Keratinocyte (primary cell): ENCODE data around the gene NLRC5. TPM values are rescaled to one million over a fixed set of nuclear protein-coding genes. Genes with fewer than 3 reads are reported as not detected.

Source experiments
- DNase-seq: peaks from one replicate; pipeline ENCODE4 v3.0.0-alpha.2; 2011; ENCODE audit warnings: low read depth, missing footprints, low spot score
- FAIRE-seq: peaks from 2 replicates; lab custom pipeline; 2011; peaks lifted over from hg19 to GRCh38; lab: Jason Lieb, UNC
- H2AFZ ChIP-seq: 2 replicates; pipeline ENCODE4 v1.6.0; 2012; ENCODE audit warnings: low read length, control low read depth, inconsistent platforms; ENCODE audit not compliant: control insufficient read depth
- H3K27ac ChIP-seq: 2 replicates; pipeline ENCODE4 v1.5.1; 2011; ENCODE audit warnings: low read length; ENCODE audit not compliant: control insufficient read depth, insufficient read depth
- H3K27me3 ChIP-seq: 3 replicates; pipeline ENCODE4 v1.6.0; 2011; ENCODE audit warnings: low read length; ENCODE audit not compliant: control insufficient read depth, insufficient read depth; ENCODE audit errors: extremely low read depth
- H3K36me3 ChIP-seq, 2 experiments: 2 replicates in 1 of 2; 3 replicates in 1 of 2; pipeline ENCODE4 v1.5.1; 2011; ENCODE audit warnings: low read length in 2 of 2, mild to moderate bottlenecking in 1 of 2; ENCODE audit not compliant: control insufficient read depth in 2 of 2, insufficient read depth in 2 of 2; ENCODE audit errors: extremely low read depth in 1 of 2
- H3K4me1 ChIP-seq: 3 replicates; pipeline ENCODE4 v1.5.1; 2011; ENCODE audit warnings: low read length; ENCODE audit not compliant: control insufficient read depth, insufficient read depth; ENCODE audit errors: extremely low read depth
- H3K4me2 ChIP-seq: 3 replicates; pipeline ENCODE4 v1.6.0; 2011; ENCODE audit warnings: low read depth, low read length; ENCODE audit not compliant: control insufficient read depth, insufficient read depth; ENCODE audit errors: extremely low read depth
- H3K4me3 ChIP-seq, 3 experiments: fragments of 200-600 bp in 1 of 3; sonication (generic) in 1 of 3; 2 replicates in 2 of 3; 3 replicates in 1 of 3; pipeline ENCODE4 v1.5.1; 2011 to 2016; ENCODE audit warnings: low read length in 3 of 3, mild to moderate bottlenecking in 3 of 3, control low read depth in 2 of 3, inconsistent platforms in 1 of 3, low read depth in 1 of 3, mixed read lengths in 1 of 3, mixed run types in 1 of 3, moderate library complexity in 1 of 3; ENCODE audit not compliant: control insufficient read depth in 2 of 3, insufficient read depth in 2 of 3; ENCODE audit errors: extremely low read depth in 1 of 3
- H3K79me2 ChIP-seq: 2 replicates; pipeline ENCODE4 v1.6.0; 2012; ENCODE audit warnings: low read length; ENCODE audit not compliant: control insufficient read depth, insufficient read depth
- H3K9ac ChIP-seq: 3 replicates; pipeline ENCODE4 v1.6.0; 2011; ENCODE audit warnings: low read length; ENCODE audit not compliant: control insufficient read depth, insufficient read depth; ENCODE audit errors: extremely low read depth
- H3K9me1 ChIP-seq: 3 replicates; pipeline ENCODE4 v1.6.0; 2011; ENCODE audit warnings: low read length; ENCODE audit not compliant: control insufficient read depth, insufficient read depth; ENCODE audit errors: extremely low read depth
- H3K9me3 ChIP-seq: 2 replicates; pipeline ENCODE4 v1.5.1; 2012; ENCODE audit warnings: low read depth, low read length; ENCODE audit not compliant: control insufficient read depth
- H4K20me1 ChIP-seq: 3 replicates; pipeline ENCODE4 v1.6.0; 2011; ENCODE audit warnings: low read length; ENCODE audit not compliant: control insufficient read depth, insufficient read depth; ENCODE audit errors: extremely low read depth
- CTCF ChIP-seq, 3 experiments: IDR thresholded peaks in 1 of 3; conservative IDR thresholded peaks in 1 of 3; optimal IDR thresholded peaks in 1 of 3; 2 replicates in 2 of 3; 3 replicates in 1 of 3; pipeline versions ENCODE3 to v1.5.1; 2011; ENCODE audit warnings: low read length in 3 of 3, mild to moderate bottlenecking in 3 of 3, moderate library complexity in 2 of 3, control low read depth in 1 of 3, inconsistent platforms in 1 of 3; ENCODE audit not compliant: insufficient read depth in 2 of 3; ENCODE audit errors: extremely low read depth in 1 of 3
- EZH2 ChIP-seq: IDR thresholded peaks from one replicate; pipeline ENCODE4 v1.6.1; 2012; ENCODE audit warnings: inconsistent platforms, mild to moderate bottlenecking, low read length, moderate library complexity
- dilution Hi-C: fragments of 300-500 bp; cut with MboI; formaldehyde crosslinking; loops from one replicate; pipeline ENCODE4 v1.7.0; 2020; ENCODE audit warnings: low sequenced_read_pairs; ENCODE audit not compliant: extremely low pct_ligation_motif_present
- polyA plus RNA-seq, 5 experiments: library from polyadenylated mRNA; depleted of rRNA in 3 of 5; stranded (reverse) in 3 of 5; stranded (forward) in 1 of 5; unstranded in 1 of 5; fragments of >200 nt; gene quantifications; 1 replicate in 1 of 5; 2 replicates in 3 of 5; 3 replicates in 1 of 5; pipeline versions ENCODE4 v1.2.1 to v1.2.3, GENCODE V29; 2011 to 2012; ENCODE audit warnings: missing spikeins in 2 of 5, low read depth in 1 of 5, low replicate concordance in 1 of 5

NLRC5 gene
- polyA plus RNA-seq, 1 donor (not counting 4 experiments of a cell fraction or from before 2014, with no cell fraction given): 7.8 TPM

GRCh38 chr16:56997931-56998330, 8.6 kb downstream of the NLRC5 start:
- H4K20me1 ChIP-seq: no peaks in the 10 kb centered on the region
- no peak overlapping the region for H2AFZ ChIP-seq

DNA sequence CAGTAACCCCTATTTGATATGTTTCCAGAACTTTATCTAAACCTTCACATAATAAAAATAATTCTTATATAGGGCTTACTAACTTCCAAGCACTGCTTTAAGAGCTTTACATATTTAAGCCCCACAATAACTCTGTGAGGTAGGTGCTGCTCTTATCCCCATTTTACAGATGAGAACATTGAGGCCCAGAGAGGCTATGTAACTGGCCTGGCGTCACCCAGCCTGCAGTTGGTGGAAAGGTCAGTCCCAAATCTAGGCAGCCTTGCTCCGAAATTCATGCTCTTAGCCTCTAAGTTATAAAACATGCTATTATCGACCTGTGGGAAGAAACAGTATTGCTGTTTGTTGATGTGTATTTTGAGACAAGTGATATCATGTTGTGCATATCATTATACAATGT, 9.0 kb downstream of the NLRC5 start:
- Histone ChIP-seq H3K9me3 (no peaks in the 10 kb centered on the region), H3K9ac (no peak overlapping the region), H3K9me1 (peaks cover 3% of the 10 kb centered on the region), H3K36me3 (no peaks in the 10 kb centered on the region), H3K4me2 (no peak overlapping the region), H3K27ac (no peak overlapping the region), H2AFZ (no peak overlapping the region), H3K4me3 (no peak overlapping the region), H3K4me1 (peaks cover 23% of the 10 kb centered on the region), H3K79me2 (no peaks in the 10 kb centered on the region), H4K20me1 (no peaks in the 10 kb centered on the region), H3K27me3 (no peaks in the 10 kb centered on the region)
- DNase-seq (no peak), FAIRE-seq (no peak)
- dilution Hi-C loops: no loop called here
- no peak for TF ChIP-seq CTCF (optimal IDR thresholded peaks at IDR 0.05 in 1 of 3, IDR thresholded peaks at IDR 0.05 in 1 of 3, conservative IDR thresholded peaks at IDR 0.05 in 1 of 3; ENCODE audit: extremely low read depth in 1 of 3, insufficient read depth in 2 of 3, low read length in 3 of 3)
- TF ChIP-seq EZH2: no peak

More at GRCh38 chr16:56997931-56998330, 8.6 kb downstream of the NLRC5 start:
- Histone ChIP-seq H3K79me2 (no peaks in the 10 kb centered on the region), H3K36me3 (no peaks in the 10 kb centered on the region), H3K9me3 (no peaks in the 10 kb centered on the region), H3K4me1 (peaks cover 23% of the 10 kb centered on the region), H3K4me3 (no peak overlapping the region), H3K9me1 (peaks cover 3% of the 10 kb centered on the region), H3K27ac (no peak overlapping the region), H3K4me2 (no peak overlapping the region), H3K27me3 (no peaks in the 10 kb centered on the region), H3K9ac (no peak overlapping the region)
- no peak for TF ChIP-seq EZH2
- no peak for TF ChIP-seq CTCF (optimal IDR thresholded peaks at IDR 0.05 in 1 of 3, IDR thresholded peaks at IDR 0.05 in 1 of 3, conservative IDR thresholded peaks at IDR 0.05 in 1 of 3; ENCODE audit: extremely low read depth in 1 of 3, insufficient read depth in 2 of 3, low read length in 3 of 3)
- dilution Hi-C loops: no loop called here
- DNase-seq (no peak), FAIRE-seq (no peak)
